NK-92 treated with Interleukin-12 subunit alpha and Interleukin-12 subunit beta, amount 100 ng/mL, for 24 hours (cell line): ENCODE results near the gene TMEM63C.
"Not testable (repeated sequence)": the region's sequence is repeated elsewhere in the genome, so short reads cannot be mapped to it uniquely, and the experiment has no call there.

Source experiments
- DNase-seq: peaks from one replicate; lab custom pipeline; 2025; lab: John Stamatoyannopoulos, UW

The TMEM63C gene

GRCh38 chr14:77280921-77281320 is 99.3 kb downstream of the TMEM63C start:
- DNase-seq, result not testable (repeated sequence)

GRCh38 chr14:77281852-77282410 is 100.3 kb downstream of the TMEM63C start:
- no peak for DNase-seq

- no peak for DNase-seq
Observed at GRCh38 chr14:77284066-77284465, 102.5 kb downstream of the TMEM63C start.

- no peak for DNase-seq
Observed at GRCh38 chr14:77284466-77284865, 102.9 kb downstream of the TMEM63C start.

GRCh38 chr14:77286576-77286975 is 105.0 kb downstream of the TMEM63C start:
- DNase-seq, result no peak

- no peak for DNase-seq
Observed at GRCh38 chr14:77290705-77291104, 109.1 kb downstream of the TMEM63C start.

GRCh38 chr14:77296155-77296554 is 114.6 kb downstream of the TMEM63C start:
- DNase-seq, result no peak

GRCh38 chr14:77296906-77297305 is 115.3 kb downstream of the TMEM63C start:
- no peak for DNase-seq

- DNase-seq, result no peak
Observed at GRCh38 chr14:77299771-77300170, 118.2 kb downstream of the TMEM63C start.

GRCh38 chr14:77301103-77301502 is 119.5 kb downstream of the TMEM63C start:
- DNase-seq, result peak; percentile 21

- peak; percentile 46 for DNase-seq
Observed at GRCh38 chr14:77302926-77303325, 121.3 kb downstream of the TMEM63C start.

- DNase-seq, result peak; percentile 35
Observed at GRCh38 chr14:77303417-77304156, 122.0 kb downstream of the TMEM63C start.

GRCh38 chr14:77305696-77306095 is 124.1 kb downstream of the TMEM63C start:
- DNase-seq, result no peak

- DNase-seq, result no peak
Observed at GRCh38 chr14:77306416-77306815, 124.8 kb downstream of the TMEM63C start.

GRCh38 chr14:77306851-77307496 is 125.4 kb downstream of the TMEM63C start:
- DNase-seq, result no peak
